COR-L47 (cell line): Measurements from ENCODE around the gene CAPN3.

ENCODE experiments used
- DNase-seq: peaks from one replicate; lab custom pipeline; 2025; lab: John Stamatoyannopoulos, UW

CAPN3 gene

DNA sequence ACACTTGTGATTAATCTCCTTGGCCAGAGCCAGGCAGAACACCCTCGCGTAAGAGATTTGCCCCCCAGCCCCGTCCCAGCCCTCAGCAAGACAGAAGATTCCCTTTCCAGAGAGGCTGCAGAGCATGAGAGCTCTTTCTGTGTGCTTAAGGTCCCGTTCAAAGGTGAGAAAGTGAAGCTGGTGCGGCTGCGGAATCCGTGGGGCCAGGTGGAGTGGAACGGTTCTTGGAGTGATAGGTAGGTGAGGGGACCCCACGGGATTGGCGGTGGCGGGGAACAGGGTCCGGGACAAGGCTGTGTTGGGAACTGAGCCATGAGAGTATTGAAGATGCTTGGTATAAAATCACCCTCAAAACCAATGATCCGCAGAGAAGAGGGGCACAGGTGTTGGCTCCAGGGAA, 34.8 kb downstream of the CAPN3 start:
- DNase-seq = no peak

DNA sequence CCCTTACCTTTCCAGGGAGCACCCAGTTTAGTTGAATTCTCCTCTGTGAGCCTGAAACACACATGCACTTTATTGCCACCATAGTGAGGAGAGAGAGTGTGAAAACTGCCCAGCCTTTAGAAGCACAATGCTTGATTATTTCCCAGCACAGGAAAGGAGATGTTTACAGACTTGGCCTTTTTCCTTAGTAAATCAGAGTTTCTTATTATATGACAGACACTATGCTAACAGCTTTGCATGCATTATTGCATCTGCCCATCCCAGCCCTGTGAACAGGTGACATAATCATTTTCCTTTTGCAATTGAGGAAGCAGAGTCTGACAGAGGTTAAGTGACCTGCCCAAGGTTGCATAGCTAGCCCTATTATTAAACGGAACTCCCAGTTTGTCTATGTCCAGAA, 36.5 kb downstream of the CAPN3 start:
- no peak for DNase-seq

DNA sequence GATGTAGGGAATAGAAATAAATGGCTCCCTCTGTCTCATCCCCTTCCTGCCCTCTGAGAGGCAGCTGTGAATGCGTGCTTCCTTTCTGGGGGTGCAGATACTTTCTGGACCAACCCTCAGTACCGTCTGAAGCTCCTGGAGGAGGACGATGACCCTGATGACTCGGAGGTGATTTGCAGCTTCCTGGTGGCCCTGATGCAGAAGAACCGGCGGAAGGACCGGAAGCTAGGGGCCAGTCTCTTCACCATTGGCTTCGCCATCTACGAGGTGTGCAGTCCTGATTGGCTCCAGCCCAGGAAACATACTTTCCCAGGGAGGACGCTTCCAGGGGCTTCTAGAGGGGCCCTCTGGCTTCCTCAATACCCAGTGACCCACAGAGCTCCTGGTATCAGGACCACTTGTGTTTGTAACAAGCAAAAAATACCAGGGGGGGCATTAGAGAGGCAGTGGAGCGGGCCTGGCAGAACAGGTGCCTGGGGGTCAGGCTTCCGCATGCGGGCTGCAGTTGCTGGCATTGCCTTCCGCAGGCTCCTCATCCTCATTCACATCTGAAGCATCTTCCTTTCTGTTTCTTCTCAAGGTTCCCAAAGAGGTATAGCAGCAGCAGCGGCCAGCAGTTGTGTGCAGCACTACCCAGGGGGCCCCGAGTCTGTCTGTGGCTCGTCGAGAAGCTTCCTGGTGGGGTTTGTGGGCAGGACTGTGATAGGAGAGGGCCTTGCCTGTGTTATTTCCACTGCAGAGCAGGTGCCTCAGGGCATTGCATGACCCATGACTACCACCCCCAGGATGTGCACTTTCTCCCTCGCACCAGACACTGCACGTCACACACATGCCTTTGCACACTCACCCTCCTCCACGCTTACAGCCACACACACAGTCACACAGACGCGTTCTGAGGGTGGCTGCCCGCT, 42.5 kb downstream of the CAPN3 start:
- no peak for DNase-seq

DNA sequence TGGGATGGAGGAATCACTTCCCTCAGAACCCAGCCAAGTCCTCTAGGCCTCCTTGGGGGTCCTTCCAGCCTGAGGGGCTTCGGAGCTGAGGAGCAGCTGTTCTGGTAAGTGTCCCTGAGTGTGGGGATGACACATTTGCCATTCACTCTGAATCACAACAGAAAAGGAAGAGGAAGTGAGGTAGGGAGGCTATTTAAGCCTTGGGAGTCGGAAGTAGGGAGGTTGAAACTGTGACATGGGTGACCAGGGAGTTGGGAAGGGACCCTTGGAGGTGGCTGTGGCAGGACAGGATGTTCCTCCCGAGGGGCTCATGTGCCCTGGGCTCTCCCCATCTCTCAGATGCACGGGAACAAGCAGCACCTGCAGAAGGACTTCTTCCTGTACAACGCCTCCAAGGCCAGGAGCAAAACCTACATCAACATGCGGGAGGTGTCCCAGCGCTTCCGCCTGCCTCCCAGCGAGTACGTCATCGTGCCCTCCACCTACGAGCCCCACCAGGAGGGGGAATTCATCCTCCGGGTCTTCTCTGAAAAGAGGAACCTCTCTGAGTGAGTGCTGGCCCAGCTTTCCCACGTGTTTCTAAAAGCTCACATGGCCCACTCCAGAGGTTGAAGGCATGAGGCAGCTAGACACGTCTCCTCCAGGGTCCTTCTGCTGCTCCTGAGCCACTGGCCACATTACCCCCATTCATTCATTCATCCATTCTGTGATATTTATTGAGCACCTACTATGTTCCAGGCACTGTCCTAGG, 43.3 kb downstream of the CAPN3 start:
- DNase-seq = no peak

DNA sequence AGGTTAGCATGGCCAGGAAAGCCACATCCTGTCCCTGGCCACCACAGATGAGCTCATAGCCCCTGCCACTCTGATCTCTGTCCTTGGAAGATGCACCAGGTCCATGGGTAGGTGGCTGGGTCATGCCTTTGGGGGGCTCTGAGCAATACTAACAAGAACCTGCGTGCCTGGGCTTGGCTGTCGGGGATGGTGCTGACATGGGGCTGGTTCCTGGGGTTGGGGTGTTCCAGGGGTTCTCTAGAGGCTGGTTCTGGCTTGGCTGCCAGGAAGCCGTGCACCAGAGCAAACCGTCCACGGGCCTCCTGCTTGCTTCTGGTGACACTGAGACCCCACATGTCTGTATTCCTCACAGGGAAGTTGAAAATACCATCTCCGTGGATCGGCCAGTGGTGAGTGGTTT, 44.1 kb downstream of the CAPN3 start:
- no peak for DNase-seq

DNA sequence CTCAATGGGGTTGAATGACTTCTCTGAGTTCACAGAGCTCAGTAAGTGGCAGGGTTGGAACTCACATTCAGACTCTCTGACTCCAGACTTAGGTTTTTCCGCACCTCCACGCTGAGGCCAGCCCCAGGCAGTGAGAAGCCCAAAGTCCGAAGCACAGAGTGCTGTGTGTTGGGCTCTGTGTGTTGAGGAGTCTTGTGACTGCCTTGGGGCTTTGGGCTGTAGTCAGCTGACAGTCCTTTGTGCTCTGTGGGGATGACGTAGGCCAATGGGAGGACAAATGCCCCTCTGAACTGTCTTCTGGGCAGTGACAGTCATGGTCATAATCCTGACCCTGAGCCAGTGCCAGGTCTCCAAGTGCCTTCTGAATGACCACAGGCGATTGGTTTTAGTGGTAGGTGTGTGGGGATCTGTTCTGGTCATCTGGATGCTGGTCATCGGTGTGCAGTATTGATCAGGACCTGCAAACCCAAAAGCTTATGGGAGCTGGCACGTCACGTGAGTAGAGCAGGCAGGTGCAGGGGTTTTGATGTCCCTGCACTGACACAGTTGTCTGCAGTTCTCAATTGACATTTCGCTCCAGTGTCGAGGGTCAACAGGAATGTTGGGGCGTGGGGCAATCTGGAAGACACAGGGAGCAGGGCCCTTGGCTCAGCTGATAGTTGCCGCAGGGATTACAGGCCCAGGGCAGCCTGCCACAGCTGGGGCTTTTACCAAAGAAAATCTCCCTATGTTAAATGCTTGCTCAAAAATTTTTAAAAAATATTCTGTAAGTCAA, 45.3 kb downstream of the CAPN3 start:
- DNase-seq = no peak

DNA sequence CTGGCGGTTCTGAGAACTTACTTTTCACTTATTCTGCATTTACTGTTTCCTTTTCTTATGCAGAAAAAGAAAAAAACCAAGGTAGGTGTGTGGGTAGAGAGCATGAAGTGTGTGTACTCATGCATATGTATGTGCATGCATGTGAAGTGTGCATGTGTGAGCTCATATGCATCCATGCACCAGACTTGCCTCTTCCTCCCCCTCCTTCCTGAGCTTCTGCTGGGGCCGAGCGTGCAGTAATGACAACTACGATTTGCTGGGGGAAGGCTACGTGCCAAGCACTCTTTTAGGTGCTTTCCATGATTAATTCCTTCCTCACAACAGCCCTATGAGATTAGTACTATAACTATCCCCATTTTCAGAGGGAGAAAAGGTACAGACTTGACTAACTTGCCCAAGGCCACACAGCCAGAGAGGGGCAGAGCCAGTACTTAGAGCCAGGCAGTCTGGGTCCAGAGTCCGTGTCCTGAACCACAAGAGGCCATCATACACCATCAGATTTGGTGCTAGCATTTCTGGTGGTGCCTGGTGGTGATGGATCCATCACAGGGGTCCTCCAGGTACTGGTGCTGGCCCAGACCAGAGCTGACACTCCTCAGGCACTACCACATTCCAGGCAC, 46.7 kb downstream of the CAPN3 start:
- no peak for DNase-seq

DNA sequence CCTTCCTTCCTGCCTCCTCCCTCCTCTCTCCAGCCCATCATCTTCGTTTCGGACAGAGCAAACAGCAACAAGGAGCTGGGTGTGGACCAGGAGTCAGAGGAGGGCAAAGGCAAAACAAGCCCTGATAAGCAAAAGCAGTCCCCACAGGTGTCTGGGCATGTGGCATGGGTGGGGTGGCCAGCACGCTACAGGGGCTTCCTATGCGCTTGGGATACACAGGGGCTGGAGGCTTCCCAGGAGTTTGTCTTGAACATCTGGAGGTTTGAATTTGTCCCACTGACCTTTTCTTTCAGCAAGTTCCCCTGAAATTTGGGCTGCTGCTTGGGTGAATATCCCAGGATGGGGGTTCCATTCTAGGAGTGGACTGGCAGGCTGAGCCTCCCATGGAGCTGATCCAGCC, 48.9 kb downstream of the CAPN3 start:
- DNase-seq = no peak

DNA sequence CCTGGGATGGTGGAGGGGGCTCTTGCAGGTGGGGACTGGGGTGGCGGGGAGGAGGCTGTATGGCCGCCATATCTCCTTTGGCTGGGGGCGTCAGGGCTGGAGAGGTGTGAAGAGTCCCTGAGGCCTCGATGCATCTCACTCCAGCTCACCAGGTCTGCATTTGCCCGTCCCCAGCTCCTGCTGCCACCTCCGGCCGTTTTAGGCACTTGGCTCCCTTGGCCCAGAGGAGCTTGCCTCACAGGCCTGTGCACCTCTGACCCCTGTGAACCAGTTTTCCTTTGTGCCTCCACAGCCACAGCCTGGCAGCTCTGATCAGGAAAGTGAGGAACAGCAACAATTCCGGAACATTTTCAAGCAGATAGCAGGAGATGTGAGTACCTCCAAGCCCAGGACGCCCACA, 49.7 kb downstream of the CAPN3 start:
- DNase-seq = no peak

DNA sequence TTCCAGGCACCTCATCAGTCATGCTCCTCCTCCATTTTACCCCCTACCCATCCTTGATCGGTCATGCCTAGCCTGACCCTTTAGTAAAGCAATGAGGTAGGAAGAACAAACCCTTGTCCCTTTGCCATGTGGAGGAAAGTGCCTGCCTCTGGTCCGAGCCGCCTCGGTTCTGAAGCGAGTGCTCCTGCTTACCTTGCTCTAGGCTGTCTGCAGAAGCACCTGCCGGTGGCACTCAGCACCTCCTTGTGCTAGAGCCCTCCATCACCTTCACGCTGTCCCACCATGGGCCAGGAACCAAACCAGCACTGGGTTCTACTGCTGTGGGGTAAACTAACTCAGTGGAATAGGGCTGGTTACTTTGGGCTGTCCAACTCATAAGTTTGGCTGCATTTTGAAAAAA, 52.6 kb downstream of the CAPN3 start:
- no peak for DNase-seq

DNA sequence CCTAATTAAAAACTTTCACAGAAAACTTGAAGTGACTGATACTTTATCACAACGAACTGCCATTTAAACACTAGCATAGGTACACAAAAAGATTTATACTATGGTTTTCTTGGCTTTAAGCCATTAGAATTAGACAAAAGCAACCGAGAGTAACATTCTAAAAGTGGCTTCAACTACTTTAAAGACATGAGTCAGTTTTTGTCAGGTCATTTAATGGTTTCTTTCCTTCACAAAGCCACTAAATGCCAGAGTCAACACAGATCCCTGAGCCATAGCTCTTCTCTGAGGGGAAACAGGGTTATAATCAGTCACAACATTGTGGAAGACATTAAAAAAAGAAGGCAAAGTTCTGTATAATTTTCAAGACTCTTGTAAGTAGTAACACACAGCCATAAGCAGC, 54.6 kb downstream of the CAPN3 start:
- DNase-seq = no peak

DNA sequence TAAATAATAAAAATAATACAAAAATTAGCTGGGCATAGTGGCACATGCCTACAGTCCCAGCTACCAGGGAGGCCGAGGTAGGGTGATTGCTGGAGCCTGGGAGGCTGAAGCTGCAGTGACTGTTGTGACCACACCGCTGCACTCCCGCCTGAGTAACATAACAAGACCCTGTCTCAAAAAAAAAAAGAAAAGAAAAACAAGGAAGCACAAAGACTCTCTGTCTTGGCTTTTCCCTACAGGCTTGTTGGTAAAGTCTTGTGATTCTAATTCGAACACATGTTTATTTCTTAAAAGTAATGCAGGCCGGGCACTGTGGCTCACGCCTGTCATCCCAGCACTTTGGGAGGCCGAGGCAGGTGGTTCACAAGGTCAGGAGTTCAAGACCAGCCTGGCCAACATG, 60.1 kb downstream of the CAPN3 start:
- no peak for DNase-seq

DNA sequence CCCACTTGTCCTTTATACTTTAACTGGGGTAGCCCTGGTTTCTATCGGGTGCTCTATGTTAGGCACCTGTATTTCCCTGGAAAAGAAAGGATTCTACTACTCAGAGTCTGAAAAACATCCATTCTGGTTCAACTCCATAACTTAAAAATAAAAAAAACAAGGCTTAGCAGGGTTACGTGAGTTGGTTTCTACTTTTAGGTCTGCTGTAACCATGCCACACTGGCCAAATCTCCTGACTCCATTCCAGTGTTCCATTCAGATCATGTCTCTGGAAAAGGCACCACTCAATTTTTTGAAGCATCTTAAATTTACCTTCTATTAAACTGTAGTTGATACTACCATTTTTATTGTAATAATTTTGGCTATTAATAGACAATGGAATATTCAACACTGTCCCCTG, 62.1 kb downstream of the CAPN3 start:
- no peak for DNase-seq

DNA sequence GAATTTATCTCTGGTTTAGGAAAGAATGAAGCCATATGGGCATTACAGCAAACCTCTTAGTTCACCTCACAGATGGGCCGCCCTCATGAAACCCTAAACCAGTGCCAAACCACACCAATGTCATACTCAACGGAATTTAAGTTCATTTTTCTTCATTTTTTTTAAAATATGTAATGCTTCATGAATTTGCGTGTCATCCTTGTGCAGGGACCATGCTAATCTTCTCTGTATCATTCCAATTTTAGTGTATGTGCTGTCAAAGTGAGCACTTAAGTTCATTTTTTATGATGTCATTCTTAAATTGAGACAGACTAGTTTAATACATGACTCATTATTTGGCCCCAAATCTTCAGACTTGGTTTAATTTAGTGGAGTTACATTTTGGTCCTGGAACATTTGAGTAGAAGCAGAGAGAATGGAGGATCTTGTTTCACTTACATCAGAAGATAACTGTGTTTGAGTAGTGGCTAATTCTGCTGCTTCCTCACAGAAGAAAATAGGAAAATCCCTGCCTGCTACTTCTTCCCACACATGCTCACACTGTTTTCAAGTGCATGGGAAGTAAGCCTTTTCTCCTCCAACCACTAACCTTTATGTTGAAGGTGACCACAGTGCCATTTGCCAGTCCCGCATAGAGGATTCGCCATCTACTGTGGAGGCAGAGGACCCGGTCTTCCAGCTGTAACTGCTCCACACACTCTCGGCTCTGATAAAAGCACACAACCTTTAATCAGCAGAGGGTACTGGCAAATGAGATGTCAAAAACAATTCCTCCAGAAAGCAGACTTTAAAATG, 68.3 kb downstream of the CAPN3 start:
- no peak for DNase-seq

DNA sequence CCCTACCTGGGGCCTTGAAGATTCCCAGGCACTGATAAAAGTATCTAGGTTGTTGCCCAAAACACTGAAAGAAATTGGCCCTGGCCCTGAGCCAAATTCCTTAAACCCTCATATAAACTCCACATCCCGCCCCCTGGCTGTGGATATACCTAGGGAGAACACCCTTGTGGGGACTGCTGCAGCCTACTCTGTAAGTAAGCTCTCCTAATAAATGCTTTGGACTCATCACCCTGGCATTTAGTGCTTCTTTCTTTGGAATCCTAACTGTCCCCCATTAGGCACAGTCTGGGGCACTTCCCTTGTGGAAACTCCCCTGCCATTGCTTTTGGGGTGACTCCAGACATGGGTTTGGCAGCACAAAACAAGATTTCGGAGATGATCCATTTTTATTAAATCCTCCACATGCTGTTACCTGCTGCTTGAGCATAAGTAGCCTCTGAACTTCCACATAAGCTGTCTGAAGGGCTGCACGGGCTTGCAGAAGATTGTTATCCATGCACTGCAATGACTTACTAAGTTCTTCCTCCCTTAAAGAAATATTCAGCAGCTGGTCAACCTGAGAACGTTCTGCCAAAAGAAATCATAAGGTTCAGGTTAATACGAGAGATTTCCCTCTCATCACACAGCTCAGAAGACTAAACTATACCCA, 85.2 kb downstream of the CAPN3 start:
- no peak for DNase-seq

DNA sequence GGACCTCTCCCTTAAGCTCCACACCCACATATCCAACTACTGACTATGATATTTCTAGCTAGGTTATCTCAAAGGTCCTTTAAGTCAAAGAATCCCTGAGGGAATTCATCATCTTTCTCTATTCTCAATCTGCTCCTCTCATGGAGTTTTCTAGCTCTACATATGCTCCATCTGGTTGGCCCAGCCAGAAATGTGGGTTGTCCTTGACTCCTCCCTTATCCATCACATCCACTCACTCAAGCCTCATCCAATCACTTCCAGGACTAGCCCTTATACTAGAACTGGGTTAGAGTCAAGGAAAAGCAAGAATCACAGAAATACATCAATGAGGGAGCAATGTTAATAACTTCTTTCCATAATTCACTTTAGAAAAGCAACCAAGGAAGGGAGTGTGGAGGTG, 86.2 kb downstream of the CAPN3 start:
- DNase-seq = no peak

DNA sequence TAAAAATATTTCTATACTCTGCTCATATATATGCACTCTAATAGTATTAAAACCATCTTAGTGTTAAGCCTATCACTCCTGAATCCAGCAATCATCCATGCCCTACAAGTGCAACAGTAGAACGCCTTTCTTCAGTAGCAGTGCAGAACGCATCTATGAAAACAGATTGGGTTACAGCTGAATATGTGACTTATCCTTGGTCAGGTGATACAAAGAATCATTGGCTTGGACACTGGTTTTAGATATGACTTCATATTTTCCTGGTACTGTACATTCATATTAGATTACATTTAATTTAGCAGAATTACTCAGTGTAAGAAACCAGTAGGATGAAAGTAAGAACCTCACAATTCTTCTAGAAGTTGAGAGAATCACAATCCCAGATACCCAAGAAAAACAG, 88.3 kb downstream of the CAPN3 start:
- DNase-seq = no peak

DNA sequence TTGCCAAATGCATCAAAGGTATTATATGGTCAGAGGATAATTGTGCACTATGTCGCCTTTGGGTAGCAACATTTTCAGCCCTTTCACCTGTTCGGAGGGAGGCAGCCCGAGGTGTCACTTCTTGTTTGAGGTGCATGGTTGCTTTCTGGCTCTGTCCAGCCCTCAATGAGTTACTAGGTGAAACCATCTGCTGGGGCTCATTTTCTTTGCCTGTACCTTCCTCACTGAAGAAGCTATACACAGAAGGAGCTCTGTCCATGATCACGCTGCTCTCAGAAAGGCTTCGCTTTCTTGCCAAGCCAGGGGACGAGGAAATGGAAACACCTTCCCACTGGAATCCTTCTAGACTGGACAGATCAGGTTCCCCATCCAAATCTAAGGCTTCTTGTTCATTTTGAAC, 89.0 kb downstream of the CAPN3 start:
- DNase-seq = no peak

DNA sequence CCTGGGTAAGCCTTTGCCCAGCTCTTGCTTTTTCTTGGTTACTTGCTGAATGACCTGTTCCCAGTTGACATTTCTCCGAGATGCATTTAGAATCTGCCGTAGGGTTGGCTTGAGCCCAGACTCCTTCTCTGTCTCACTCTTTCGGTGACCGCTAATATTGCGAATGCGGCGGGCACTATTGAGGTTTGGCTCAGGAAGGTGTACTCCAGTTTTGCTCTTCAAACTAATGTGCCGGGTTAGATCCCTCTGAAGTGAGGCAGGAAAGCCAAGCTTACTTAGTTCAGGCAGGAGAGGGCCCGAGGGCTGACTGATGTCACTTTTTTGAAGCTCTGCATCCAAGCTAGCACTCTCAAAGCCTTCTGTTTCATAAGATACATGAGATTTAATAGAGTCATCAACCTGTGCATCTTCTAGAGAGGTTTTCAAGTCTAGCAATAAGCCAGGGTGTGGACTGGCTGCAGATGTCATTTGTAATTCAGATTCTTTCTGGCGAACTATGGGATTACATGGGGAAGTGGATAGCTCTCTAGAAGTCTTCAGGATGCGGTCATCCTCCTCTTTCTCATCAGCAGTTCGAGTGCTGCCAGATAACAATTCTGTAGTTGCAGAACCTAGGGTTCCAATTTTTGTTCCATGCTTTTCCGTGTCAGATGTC, 90.6 kb downstream of the CAPN3 start:
- DNase-seq = no peak

DNA sequence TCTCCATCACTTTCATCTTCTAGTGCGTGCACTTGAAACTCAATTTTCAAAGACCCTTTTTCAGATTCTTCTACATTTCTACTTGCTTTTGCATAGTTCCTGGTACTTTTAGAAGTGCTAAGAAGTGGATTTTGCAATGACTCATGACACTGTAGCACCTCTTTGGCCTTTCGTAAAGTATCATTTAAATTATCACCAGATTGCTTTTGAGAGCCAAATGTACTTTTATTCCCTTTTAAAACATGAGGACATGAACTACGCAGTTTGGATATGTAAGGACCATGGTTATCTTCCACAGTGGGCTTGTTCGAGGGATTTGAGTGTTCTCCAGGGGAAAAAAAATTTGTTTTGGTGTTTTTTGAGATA, 91.1 kb downstream of the CAPN3 start:
- no peak for DNase-seq
